Subcutaneous abdominal adipose tissue (tissue), 5 donors: ENCODE data around the gene PREX1.

Experiments used
- H3K27ac ChIP-seq: one replicate; pipeline ENCODE4 v1.7.0; 2013; ENCODE audit warnings: low read depth, mild to moderate bottlenecking, inconsistent platforms, low read length, moderate library complexity
- H3K27me3 ChIP-seq, 5 donors: one replicate each; pipeline ENCODE4 v1.7.0; 2013; ENCODE audit warnings: low read length in 5 of 5, inconsistent platforms in 1 of 5; ENCODE audit not compliant: control insufficient read depth in 5 of 5, insufficient read depth in 4 of 5
- H3K36me3 ChIP-seq, 5 donors: one replicate each; pipeline ENCODE4 v1.7.0; 2013; ENCODE audit warnings: low read length in 5 of 5; ENCODE audit not compliant: control insufficient read depth in 5 of 5, insufficient read depth in 5 of 5
- H3K4me1 ChIP-seq, 5 donors: one replicate each; pipeline ENCODE4 v1.7.0; 2013; ENCODE audit warnings: low read length in 5 of 5, mild to moderate bottlenecking in 3 of 5, moderate library complexity in 1 of 5; ENCODE audit not compliant: control insufficient read depth in 5 of 5, insufficient read depth in 5 of 5
- H3K4me3 ChIP-seq, 5 donors: one replicate each; pipeline ENCODE4 v1.7.0; 2013; ENCODE audit warnings: low read length in 5 of 5, low read depth in 1 of 5
- H3K9ac ChIP-seq, 5 donors: one replicate each; pipeline ENCODE4 v1.7.0; 2013; ENCODE audit warnings: low read length in 5 of 5, mild to moderate bottlenecking in 4 of 5, moderate library complexity in 3 of 5
- H3K9me3 ChIP-seq, 5 donors: one replicate each; pipeline ENCODE4 v1.7.0; 2013; ENCODE audit warnings: low read length in 5 of 5; ENCODE audit not compliant: control insufficient read depth in 5 of 5
- donor health status: healthy.
- donor health status: healthy.
- donor health status: healthy.
- donor health status: healthy.
- donor health status: healthy.

The PREX1 gene

DNA sequence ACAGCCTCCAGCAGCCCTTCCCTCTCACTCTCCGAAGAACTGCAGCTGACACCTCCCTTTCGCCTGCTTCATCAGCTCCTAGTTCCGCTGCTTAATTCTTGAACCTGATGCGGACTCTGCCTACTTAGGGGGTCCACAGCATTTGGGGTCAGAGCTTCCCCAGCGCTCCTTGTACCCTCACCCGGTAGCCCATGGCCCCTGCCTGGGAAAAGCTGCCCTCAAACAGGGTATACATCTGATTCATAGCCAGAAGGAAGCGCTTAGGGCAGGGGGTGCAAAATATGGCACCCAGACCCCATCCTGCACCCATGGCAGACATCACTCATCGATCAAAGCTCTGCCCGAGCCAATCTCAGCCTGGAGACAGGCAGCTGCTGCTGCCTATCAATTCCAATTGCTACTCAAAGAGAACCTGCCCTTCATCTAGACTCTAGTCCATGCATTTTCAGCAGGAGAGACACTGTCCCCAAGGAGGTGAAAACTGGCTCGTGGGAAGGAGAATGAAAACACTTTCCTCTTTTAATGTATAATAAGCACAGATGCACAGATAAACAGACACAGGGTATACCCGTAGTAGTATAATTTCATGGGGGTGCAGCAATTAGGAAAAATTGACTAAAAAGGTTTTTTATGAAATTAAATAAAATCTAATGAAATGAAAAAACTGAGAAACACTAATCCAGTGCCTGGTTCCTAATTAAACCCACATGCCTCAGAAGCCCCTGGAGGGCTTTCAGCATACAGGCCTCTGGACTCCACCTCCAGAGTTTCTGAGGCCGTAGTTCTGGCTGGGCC lies 194.8 kb downstream of the PREX1 start:
- H3K9me3 ChIP-seq: no peaks in the 10 kb centered on the region
- no peak overlapping the region for H3K9ac ChIP-seq
- H3K27me3 ChIP-seq: peaks cover 0 to 5% (median 0%) of the 10 kb centered on the region in 5 donors
- H3K4me1 ChIP-seq: no peaks in the 10 kb centered on the region
- peaks cover 0 to 88% (median 14%) of the 10 kb centered on the region in 5 donors for H3K36me3 ChIP-seq
- no peak overlapping the region for H3K4me3 ChIP-seq
- H3K27ac ChIP-seq: no peak overlapping the region

DNA sequence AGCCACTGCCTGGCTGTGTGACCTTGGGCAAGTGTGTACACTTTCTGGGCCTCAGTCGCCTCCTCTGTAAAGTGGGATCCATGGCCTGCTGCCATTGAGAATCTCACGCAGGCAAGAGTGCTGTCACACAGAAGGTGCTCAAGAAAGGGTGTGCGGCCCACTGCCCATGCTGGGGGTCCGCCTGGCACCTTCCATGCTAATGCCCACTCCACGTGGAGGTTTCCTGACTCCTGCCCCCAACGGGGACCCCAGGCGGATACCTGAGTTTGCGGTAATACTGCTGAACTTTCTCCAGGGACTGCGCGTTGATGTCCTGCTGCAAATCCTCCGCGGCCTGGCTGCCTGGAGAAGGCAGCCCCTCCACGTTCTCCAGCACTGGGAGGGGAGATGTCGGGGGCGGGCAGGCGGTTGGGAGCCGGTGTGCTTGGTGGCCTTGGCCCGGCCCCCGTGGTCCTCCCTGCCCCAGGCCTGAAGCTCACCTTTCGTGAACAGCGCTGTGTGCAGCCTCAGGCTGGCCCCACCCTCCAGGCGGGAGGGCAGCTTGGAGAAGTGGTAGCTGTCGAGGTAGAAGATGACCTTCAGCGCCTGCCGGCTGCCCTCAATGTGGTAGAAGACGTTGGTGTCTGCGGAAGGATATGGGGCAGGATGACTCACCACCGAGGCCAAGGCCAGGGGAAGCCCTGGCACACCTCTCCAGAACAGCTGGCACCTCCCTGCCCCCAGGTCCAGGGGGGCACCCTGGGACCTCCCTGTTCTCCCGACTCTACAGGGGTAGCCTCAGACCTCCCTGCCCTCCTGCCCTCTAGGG lies 195.6 kb downstream of the PREX1 start:
- Histone ChIP-seq H3K9ac (no peak overlapping the region), H3K36me3 (peaks cover 0 to 87% (median 14%) of the 10 kb centered on the region in 5 donors), H3K4me3 (no peak overlapping the region), H3K27me3 (peaks cover 0 to 5% (median 0%) of the 10 kb centered on the region in 5 donors), H3K4me1 (no peaks in the 10 kb centered on the region), H3K9me3 (no peaks in the 10 kb centered on the region), H3K27ac (no peak overlapping the region)

DNA sequence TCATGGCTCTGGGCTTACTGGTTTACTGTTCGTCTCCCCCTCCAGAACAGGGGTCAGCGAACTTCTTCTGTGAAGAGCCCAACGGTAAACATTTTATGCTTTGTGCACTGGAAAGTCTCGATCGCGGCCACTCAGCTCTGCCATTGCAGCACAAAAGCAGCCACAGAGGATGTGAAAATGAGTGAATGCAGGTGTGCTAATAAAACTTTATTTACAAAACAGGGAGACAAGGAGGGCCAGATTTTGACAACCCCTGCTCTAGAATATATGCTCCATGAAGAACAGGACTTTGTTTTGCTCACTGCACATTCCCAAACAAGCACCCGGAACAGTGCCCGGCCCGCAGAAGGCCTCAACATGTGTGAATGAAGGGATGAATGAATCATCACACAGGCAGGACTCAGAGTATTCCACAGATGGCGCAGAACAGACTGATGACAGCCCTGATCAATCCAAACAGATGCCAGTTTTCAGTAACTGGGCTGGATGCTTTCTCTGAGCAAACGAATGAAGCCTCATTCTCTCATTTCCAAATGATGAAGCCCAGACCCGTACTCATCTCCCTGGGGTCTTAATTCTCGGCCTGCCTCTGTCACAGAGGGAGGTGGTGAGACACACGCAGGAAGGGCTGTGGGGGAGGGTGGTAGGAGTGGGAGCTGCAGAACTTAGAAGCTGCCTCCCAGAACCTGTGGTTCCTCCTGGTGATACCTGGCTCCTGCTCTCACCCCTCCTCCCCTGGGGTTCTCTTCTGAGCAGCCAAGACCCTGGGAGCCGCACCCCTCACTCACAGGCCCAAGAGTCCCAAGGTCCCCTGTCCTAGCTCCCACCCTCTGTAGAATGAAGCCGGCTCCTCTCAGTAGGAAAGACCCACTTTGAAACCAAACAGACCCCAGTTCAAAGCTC lies 196.4 kb downstream of the PREX1 start:
- Histone ChIP-seq H3K9ac (no peak overlapping the region), H3K27ac (no peak overlapping the region), H3K4me3 (no peak overlapping the region), H3K36me3 (peaks cover 0 to 91% (median 14%) of the 10 kb centered on the region in 5 donors), H3K4me1 (no peaks in the 10 kb centered on the region), H3K27me3 (peaks cover 0 to 5% (median 0%) of the 10 kb centered on the region in 5 donors), H3K9me3 (no peaks in the 10 kb centered on the region)

DNA sequence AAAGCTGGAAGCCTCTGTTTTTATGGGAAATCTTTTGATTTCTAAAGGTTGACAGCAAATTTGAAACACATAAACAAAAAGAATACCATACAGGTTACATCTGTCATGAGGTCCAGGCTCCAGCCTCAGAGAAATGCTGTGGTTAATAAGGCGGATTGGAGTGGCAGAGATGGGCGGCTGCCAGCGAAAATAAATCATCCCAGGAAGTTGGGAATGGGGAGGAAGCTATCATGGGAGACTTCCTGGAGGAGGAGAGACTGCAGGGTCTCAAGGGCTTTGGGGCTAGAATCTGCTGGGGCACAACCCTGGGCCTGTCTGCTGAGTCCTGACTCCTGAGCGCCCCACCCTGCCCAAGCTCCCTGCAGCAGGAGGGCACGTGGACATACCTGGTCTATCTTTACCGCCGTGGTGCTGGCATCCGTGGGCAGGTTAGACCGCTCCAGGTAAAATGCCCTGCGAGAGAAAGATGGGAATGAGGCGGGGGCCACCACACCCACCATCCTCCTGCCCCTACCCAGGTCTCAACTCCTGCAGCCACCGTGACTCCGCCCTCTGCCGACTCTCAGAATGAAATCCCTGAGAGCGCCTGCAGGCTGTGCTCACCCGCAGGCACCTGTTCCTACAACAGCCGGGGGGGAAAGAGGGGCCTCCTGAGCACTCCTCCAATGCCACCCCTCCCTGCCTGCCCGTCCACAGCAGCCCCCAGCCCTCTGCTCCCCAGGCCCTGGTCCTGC lies 197.3 kb downstream of the PREX1 start:
- H3K4me3 ChIP-seq: no peak overlapping the region
- peaks cover 0 to 5% (median 0%) of the 10 kb centered on the region in 5 donors for H3K27me3 ChIP-seq
- H3K9me3 ChIP-seq: no peaks in the 10 kb centered on the region
- no peak overlapping the region for H3K27ac ChIP-seq
- peaks cover 0 to 91% (median 14%) of the 10 kb centered on the region in 5 donors for H3K36me3 ChIP-seq
- no peak overlapping the region for H3K9ac ChIP-seq
- no peaks in the 10 kb centered on the region for H3K4me1 ChIP-seq

DNA sequence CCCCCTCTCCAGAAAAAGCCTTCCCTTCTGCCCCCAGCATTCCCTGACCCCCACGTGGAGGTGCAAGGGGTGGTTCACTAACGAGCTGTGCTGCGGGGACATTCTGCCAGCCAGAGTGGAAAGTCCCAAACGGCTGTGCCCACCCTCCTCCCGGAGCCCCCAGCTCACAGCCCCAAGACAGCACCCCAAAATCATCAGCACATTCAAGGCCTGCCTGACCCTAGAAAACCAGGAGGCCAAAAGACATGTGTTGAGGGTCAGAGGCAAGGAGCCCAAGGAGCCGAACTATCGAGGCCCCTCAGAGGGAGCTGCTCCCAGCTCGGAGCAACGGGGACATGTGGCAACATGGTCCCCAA lies 197.9 kb downstream of the PREX1 start:
- Histone ChIP-seq H3K9ac (no peak overlapping the region), H3K27me3 (peaks cover 0 to 5% (median 0%) of the 10 kb centered on the region in 5 donors), H3K36me3 (peaks cover 0 to 91% (median 14%) of the 10 kb centered on the region in 5 donors), H3K27ac (no peak overlapping the region), H3K9me3 (no peaks in the 10 kb centered on the region), H3K4me3 (no peak overlapping the region), H3K4me1 (no peaks in the 10 kb centered on the region)

DNA sequence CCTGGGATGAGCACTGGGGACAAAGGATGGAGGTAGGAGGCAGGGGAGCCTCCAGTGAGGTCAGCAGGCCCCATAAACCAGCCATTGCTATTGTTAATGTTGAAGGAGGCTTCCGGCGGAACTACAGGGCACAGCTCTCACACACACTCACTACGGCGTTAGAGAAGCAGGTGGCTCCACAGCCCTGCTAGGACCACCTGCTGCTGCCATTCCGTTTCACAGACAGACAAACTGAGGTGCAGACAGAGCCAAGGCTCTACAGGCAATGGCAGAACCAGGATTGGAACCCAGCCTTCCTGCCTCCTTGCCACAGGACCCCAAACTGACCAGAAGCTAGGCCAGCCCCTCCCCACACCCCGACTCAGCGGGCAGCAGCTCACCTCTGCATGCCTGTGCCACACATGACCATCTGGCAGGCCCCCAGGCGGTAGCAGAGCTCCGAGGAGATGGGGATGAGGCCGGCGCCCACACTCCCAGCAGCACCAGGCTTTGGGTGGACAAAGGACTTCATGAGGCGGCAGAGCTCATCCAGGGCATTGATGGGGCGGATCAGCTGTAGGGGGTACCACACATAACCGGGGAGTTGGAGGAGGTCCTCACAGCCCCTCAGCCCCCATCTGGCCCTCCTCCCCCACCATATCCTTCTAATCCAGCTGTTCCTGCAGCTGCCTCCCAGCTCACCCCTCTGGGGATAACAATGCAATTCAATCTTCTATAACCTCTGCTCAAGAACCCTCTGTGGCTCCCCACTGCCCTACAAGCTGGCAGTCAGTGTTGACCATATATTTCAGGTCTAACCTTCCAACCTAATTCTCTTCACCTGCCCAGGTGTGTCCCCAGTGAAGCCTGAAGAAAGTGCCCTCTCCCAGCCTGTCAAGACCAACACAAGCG lies 198.5 kb downstream of the PREX1 start:
- Histone ChIP-seq H3K9me3 (no peaks in the 10 kb centered on the region), H3K4me3 (no peak overlapping the region), H3K27ac (no peak overlapping the region), H3K4me1 (no peaks in the 10 kb centered on the region), H3K36me3 (peaks cover 0 to 88% (median 14%) of the 10 kb centered on the region in 5 donors), H3K27me3 (peaks cover 0 to 4% (median 0%) of the 10 kb centered on the region in 5 donors), H3K9ac (no peak overlapping the region)

DNA sequence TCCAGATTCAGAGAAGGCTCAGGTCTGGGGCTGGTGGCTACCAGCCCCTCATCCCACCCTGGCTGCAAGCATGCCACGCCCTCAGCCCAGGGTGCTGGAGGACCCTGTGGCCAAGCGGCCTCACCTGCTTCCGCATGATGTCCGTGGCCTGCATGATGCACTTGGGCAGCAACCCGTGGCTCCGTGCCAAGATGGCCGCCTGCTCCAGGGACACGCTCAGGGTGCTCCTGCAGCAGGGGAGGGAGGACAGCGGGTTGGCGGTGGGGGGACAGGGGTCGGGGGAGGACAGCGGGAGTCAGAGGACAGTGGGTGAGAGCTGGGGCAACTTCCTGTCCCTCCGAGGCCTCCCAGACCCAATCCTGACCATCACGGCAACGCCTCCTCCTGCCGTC lies 200.1 kb downstream of the PREX1 start:
- no peaks in the 10 kb centered on the region for H3K9me3 ChIP-seq
- no peaks in the 10 kb centered on the region for H3K4me1 ChIP-seq
- H3K27me3 ChIP-seq: peaks cover 0 to 4% (median 0%) of the 10 kb centered on the region in 5 donors
- H3K4me3 ChIP-seq: no peak overlapping the region
- no peak overlapping the region for H3K27ac ChIP-seq
- peaks cover 0 to 76% (median 14%) of the 10 kb centered on the region in 5 donors for H3K36me3 ChIP-seq
- H3K9ac ChIP-seq: no peak overlapping the region

DNA sequence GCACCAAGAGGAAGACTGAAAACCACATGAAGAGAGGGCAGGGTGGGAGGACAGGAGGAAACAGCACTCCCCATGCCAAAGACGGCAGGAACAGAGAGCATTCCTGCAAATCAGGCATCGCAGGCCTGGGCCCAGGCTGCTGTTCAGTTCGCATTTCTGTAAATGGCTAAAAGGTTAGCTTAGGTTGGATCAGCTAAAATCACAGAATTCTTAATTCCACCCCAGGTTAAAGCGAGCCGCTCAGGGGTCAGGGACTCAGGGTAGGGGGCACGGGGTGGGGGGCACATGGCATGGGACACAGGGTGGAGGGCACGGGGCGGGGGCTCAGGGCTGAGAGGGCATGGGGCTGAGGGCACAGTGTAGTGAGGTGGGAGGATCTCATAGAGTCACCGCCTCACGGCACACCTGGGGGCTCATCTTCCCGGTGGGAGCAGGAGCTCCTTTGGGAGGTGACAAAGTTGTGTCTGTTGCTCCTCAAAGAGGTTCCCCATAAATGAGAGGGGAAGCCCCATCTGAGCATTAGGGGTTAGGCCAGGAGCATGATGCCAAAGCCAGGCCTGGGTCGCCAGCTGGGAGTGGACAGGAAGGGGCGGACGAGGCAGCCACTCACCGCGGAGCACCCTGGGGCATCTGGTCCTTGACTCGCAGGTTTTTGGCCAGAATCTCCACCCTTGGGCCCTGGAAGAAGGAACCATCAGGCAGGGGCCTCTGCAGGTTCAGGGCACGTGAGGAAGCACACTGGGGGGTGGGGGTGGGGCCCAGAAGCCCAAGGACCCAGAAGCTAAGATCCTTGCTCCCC lies 200.7 kb downstream of the PREX1 start:
- Histone ChIP-seq H3K27ac (no peak overlapping the region), H3K4me1 (no peaks in the 10 kb centered on the region), H3K36me3 (peaks cover 0 to 70% (median 12%) of the 10 kb centered on the region in 5 donors), H3K9ac (no peak overlapping the region), H3K27me3 (peaks cover 0 to 4% (median 0%) of the 10 kb centered on the region in 5 donors), H3K9me3 (no peaks in the 10 kb centered on the region), H3K4me3 (no peak overlapping the region)
